G401 (cell line): Measurements from ENCODE around the gene TOB2. TPM values are rescaled to one million over a fixed set of nuclear protein-coding genes. Genes with fewer than 3 reads are reported as not detected.

ENCODE experiments used
- DNase-seq: peaks from one replicate; pipeline ENCODE4 v3.0.0-alpha.2; 2015; ENCODE audit warnings: low spot score
- in situ Hi-C: cut with HindIII; loops from 2 replicates; pipeline ENCODE4 v1.10.0; 2016; ENCODE audit warnings: low sequenced_read_pairs, mixed read lengths
- total RNA-seq: library from RNA; depleted of rRNA; stranded (reverse); fragments of >200 nt; shearing (Covaris generic); gene quantifications from 2 replicates; pipeline ENCODE4 v1.2.3, GENCODE V29; 2014; rRNA removed

Gene TOB2, protein sequence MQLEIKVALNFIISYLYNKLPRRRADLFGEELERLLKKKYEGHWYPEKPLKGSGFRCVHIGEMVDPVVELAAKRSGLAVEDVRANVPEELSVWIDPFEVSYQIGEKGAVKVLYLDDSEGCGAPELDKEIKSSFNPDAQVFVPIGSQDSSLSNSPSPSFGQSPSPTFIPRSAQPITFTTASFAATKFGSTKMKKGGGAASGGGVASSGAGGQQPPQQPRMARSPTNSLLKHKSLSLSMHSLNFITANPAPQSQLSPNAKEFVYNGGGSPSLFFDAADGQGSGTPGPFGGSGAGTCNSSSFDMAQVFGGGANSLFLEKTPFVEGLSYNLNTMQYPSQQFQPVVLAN
- total RNA-seq: 33.3 and 34.4 TPM in 2 replicates

DNA sequence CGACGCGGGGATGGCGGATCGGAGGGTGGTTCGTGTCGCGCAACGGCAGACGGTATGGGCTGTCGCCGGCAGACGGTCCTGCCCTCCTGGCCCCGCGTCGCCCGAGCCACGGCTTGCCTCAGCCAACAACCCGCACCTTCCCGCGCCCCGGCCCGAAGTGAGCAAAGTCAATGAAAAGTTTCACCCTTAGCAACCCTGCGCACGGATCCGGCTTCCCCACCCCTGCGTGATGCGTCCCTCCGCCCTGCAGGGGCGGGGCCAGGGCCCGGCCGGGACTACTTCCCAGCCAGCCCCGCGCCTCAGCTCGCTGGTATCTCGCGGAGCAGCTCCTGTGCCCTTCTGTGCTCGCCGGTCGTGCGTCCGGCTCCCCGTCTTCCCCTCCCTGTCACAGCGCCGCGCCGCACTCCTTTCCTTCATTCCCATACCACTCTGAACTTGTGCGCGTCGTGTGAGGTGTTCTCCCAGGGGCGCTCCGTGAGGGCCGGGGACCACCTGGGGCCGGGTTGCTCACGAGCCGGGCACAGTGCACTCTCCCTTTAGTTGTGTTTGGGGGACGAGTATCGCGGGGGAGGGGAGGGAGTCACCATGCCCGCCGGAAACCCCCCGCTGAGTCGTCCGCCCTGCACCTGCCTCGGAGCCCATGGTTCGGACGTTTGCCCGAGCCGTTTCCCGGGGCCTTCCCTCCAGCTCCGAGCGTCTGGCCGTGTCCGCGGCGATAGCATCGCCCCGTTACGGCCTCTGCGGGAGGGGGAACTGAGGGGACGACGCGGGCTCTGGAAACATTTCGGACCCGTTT is at the start of gene TOB2:
Gene TOB2 (minus strand): TSS at position 163 of the 796 bp plus-strand sequence. CDS start 9,456 bp downstream, outside the sequence.
- peak; percentile 95 for DNase-seq
- in situ Hi-C loops: no loop called here

GRCh38 chr22:41491374-41492100 is 44.9 kb upstream of the TOB2 start:
- peak; percentile 25 for DNase-seq
- in situ Hi-C loops: no loop called here

- no peak for DNase-seq
- in situ Hi-C loops: no loop called here
Observed at GRCh38 chr22:41488596-41489385, 42.2 kb upstream of the TOB2 start.

DNA sequence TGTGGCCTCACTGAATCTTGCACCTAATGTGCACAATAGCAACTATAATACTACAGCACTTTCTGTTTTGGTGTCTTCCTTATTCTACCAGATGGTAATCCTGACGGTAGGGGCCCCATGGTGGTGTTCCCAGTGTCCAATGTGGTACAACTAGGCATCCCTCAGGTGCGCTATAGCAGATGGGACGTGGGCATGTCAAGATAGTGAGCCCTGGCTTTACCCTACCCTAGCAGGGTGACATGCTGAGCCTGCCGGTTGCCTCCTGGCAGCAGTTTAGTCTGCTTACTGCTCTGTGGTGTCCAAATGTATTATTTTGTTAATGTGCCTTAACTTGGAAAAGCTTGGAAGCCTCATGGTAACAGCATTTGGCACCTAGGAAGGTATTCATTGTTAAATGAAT is 41.5 kb upstream of the TOB2 start:
- DNase-seq: peak; percentile 97
- in situ Hi-C loops: no loop called here

DNA sequence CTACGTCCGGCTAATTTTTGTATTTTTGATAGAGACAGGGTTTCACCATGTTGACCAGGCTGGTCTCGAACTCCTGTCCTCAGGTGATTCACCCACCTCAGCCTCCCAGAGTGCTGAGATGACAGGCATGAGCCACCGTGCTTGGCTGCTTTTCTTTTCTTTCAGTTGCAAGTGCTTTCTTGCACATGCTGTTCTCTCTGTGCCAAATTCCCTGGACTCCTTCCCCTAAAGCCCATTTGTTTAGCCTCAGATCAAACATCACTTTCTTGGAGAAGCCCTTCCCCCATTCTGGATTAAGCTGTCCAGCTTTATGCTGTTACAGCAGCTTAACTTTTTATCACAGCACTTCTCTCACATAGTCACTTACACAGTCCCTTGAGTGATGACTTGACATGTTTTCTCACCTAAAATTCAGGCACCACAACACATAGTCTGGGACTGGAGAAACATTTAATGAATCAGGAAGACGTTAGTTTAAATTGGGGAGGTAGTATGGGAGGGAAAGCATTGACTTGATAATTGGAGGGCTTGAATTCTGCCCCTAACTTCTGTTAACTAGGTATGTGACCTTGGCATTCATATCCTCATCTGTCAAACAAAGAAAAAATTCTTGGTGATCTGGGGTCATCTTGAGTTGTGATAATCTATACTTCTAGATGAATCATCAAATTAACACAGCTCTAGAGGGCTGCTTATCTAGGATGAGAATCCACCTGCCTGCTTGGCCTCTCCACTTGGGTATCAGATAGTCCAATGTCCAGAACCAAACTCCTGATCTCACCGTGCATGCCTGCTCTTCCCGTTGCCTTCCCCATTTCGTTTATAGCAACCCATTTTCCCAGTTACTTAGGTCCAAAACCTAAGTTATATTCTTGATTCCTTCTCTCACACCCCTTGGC is 40.7 kb upstream of the TOB2 start:
- in situ Hi-C loops: no loop called here
- DNase-seq: peak; percentile 30

DNA sequence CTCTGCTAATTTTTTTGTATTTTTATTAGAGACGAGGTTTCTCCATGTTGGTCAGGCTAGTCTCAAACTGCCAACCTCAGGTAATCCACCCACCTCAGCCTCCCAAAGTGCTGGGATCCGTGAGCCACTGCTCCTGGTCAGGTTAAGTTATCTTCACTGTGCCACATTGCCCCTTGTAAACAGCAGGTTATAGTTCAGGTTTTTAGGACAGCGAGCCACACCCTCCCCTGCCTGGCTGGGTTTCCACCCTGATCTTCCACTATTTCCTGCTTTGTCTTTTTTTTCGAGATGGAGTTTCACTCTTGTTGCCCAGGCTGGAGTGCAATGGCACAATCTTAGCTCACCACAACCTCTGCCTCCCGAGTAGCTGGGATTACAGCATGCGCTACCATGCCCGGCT is 38.4 kb upstream of the TOB2 start:
- no peak for DNase-seq
- in situ Hi-C loops: no loop called here

GRCh38 chr22:41482319-41482935 is 35.8 kb upstream of the TOB2 start:
- in situ Hi-C loops: no loop called here
- DNase-seq: peak; percentile 31

DNA sequence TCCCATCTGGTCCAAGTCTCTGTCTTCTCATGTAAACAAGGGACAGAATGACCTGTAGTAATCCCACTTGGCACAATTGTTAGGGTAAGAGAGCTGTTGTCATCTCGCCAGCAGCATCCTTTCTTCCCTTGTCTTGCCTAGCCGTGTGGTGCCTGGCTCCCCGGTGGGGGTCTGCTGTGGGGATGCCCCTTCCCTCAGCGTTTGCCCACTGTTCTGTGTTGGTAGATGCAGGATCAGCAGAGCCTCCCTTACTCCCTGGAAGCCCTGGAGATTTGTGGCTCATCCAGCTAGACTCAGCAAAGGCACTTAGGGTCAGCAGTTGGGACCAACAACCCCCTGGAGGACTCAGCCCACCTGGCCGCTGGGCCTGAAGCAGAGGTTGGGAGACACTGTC is 35.3 kb upstream of the TOB2 start:
- no peak for DNase-seq

GRCh38 chr22:41481131-41481830 is 34.7 kb upstream of the TOB2 start:
- peak; percentile 66 for DNase-seq
- in situ Hi-C loops: no loop called here

More for the DNA sequence above, 35.3 kb upstream of the TOB2 start:
- in situ Hi-C loops: no loop called here

DNA sequence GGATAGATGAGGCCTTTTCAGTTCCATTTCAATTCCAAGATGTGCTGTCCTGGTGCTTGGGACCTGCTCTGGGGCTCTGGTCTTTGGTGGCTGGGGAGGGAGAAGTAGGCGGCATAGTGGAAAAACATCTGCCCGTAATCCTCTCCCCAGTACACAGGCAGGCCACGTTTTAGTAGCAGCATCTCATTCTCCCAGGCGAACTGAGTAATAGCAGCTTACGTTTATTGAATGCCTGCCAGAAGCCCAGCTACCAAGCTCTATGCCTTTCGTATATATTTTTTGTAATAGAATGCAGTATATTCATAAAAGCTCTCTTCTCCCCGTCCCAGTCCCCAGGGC is 33.8 kb upstream of the TOB2 start:
- in situ Hi-C loops: no loop called here
- DNase-seq: peak; percentile 47

- in situ Hi-C loops: no loop called here
- peak; percentile 87 for DNase-seq
Observed at GRCh38 chr22:41479671-41480396, 33.2 kb upstream of the TOB2 start.

GRCh38 chr22:41478891-41479521 is 32.4 kb upstream of the TOB2 start:
- in situ Hi-C loops: no loop called here

GRCh38 chr22:41478473-41478872 is 31.9 kb upstream of the TOB2 start:
- no peak for DNase-seq
- in situ Hi-C loops: no loop called here

More at GRCh38 chr22:41478891-41479521, 32.4 kb upstream of the TOB2 start:
- DNase-seq: peak; percentile 71

- DNase-seq: no peak
- in situ Hi-C loops: no loop called here
Observed at GRCh38 chr22:41474872-41475451, 28.4 kb upstream of the TOB2 start.

- DNase-seq: no peak
- in situ Hi-C loops: no loop called here
Observed at GRCh38 chr22:41471568-41471967, 25.0 kb upstream of the TOB2 start.

GRCh38 chr22:41470886-41471285 is 24.3 kb upstream of the TOB2 start:
- in situ Hi-C loops: no loop called here
- DNase-seq: no peak
